ENCODE data around the gene LILRA6. TPM values are rescaled to one million over a fixed set of nuclear protein-coding genes. Genes with fewer than 3 reads are reported as not detected.

Gene LILRA6
- polyA plus RNA-seq, 1 donor from 2014 or later, result not detected

DNA sequence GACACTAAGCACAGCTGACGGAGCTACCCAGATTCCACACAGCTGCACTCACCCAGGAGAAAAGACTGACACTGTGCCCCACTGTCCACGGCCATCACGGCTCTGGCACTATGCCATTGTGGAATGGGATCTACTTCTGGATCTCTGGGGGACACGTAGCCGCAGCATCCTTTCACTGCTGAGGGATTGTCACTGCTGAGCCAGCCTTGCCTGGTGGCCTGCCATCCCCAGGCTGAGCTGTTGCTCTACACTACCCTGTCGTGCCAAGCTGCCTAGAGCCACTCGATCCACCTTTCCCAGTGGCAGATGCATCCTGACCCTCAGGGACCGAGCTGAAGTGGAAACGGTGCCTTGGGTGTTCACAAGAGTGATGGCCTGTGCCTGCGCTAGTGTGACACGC is 19.5 kb upstream of the LILRA6 start:
- TF ChIP-seq SMC3 (conservative IDR thresholded peaks at IDR 0.05; ENCODE audit: poor library complexity), result no peak
- no peak for TF ChIP-seq EP300 (conservative IDR thresholded peaks at IDR 0.05; ENCODE audit: poor library complexity, severe bottlenecking)
- Histone ChIP-seq H3K9ac (ENCODE audit: low read length) (no peak overlapping the region), H3K79me2 (replicated peaks; ENCODE audit: insufficient read depth, low read length) (no peaks in the 10 kb centered on the region), H3K36me3 (ENCODE audit: insufficient read depth, low read length) (no peaks in the 10 kb centered on the region), H2AFZ (ENCODE audit: low read depth, low read length) (no peak overlapping the region), H3F3A (ENCODE audit: insufficient read depth, low read length, poor library complexity, severe bottlenecking) (no peaks in the 10 kb centered on the region), H3K4me2 (ENCODE audit: low read length) (no peak overlapping the region), H4K20me1 (ENCODE audit: insufficient read depth) (no peaks in the 10 kb centered on the region), H3K27ac (ENCODE audit: low read length) (no peak overlapping the region), H3K27me3 (ENCODE audit: insufficient read depth, low read depth, low read length) (no peaks in the 10 kb centered on the region), H3K4me3 (ENCODE audit: low read length) (no peak overlapping the region), H3K9me3 (ENCODE audit: low read length) (no peaks in the 10 kb centered on the region), H3K9me2 (ENCODE audit: insufficient read depth, low read length) (no peaks in the 10 kb centered on the region)

GRCh38 chr19:54257116-54257480 is 14.5 kb upstream of the LILRA6 start, which contains the start of gene LILRB5:
Gene LILRB5, minus strand, starts transcription at chr19:54257273. Its CDS starts 80 bp downstream, at chr19:54257193.
- no peak within 1 kb of the TSS for H2AFZ ChIP-seq (ENCODE audit: low read depth, low read length)

More at GRCh38 chr19:54257116-54257480, 14.5 kb upstream of the LILRA6 start, which contains the start of gene LILRB5:
- H3F3A ChIP-seq (ENCODE audit: insufficient read depth, low read length, poor library complexity, severe bottlenecking), result no peaks in the 10 kb centered on the region
- H3K9me2 ChIP-seq (ENCODE audit: insufficient read depth, low read length), result no peaks in the 10 kb centered on the region
- H3K4me2 ChIP-seq (ENCODE audit: low read length), result no peak within 1 kb of the TSS
- no peaks in the 10 kb centered on the region for H3K79me2 ChIP-seq (replicated peaks; ENCODE audit: insufficient read depth, low read length)
- no peak within 1 kb of the TSS for H3K27ac ChIP-seq (ENCODE audit: low read length)
- H3K36me3 ChIP-seq (ENCODE audit: insufficient read depth, low read length), result no peaks in the 10 kb centered on the region
- no peaks in the 10 kb centered on the region for H3K9me3 ChIP-seq (ENCODE audit: low read length)
- TF ChIP-seq TAF1 (IDR thresholded peaks at IDR 0.05; ENCODE audit: low read depth) (no peak), POLR2AphosphoS5 (IDR thresholded peaks at IDR 0.05) (no peak), EP300 (conservative IDR thresholded peaks at IDR 0.05; ENCODE audit: poor library complexity, severe bottlenecking) (no peak), RAD21 (conservative IDR thresholded peaks at IDR 0.05) (no peak), EZH2 (IDR thresholded peaks at IDR 0.05; ENCODE audit: borderline replicate concordance, insufficient read depth, low read length, poor library complexity, severe bottlenecking) (no peak), MXI1 (conservative IDR thresholded peaks at IDR 0.05; ENCODE audit: poor library complexity, severe bottlenecking) (no peak), SMC3 (conservative IDR thresholded peaks at IDR 0.05; ENCODE audit: poor library complexity) (no peak)
- TF ChIP-seq, protein P1, sequence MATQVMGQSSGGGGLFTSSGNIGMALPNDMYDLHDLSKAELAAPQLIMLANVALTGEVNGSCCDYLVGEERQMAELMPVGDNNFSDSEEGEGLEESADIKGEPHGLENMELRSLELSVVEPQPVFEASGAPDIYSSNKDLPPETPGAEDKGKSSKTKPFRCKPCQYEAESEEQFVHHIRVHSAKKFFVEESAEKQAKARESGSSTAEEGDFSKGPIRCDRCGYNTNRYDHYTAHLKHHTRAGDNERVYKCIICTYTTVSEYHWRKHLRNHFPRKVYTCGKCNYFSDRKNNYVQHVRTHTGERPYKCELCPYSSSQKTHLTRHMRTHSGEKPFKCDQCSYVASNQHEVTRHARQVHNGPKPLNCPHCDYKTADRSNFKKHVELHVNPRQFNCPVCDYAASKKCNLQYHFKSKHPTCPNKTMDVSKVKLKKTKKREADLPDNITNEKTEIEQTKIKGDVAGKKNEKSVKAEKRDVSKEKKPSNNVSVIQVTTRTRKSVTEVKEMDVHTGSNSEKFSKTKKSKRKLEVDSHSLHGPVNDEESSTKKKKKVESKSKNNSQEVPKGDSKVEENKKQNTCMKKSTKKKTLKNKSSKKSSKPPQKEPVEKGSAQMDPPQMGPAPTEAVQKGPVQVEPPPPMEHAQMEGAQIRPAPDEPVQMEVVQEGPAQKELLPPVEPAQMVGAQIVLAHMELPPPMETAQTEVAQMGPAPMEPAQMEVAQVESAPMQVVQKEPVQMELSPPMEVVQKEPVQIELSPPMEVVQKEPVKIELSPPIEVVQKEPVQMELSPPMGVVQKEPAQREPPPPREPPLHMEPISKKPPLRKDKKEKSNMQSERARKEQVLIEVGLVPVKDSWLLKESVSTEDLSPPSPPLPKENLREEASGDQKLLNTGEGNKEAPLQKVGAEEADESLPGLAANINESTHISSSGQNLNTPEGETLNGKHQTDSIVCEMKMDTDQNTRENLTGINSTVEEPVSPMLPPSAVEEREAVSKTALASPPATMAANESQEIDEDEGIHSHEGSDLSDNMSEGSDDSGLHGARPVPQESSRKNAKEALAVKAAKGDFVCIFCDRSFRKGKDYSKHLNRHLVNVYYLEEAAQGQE (IDR thresholded peaks at IDR 0.05; ENCODE audit: borderline replicate concordance), result no peak
- TF ChIP-seq, protein P2, sequence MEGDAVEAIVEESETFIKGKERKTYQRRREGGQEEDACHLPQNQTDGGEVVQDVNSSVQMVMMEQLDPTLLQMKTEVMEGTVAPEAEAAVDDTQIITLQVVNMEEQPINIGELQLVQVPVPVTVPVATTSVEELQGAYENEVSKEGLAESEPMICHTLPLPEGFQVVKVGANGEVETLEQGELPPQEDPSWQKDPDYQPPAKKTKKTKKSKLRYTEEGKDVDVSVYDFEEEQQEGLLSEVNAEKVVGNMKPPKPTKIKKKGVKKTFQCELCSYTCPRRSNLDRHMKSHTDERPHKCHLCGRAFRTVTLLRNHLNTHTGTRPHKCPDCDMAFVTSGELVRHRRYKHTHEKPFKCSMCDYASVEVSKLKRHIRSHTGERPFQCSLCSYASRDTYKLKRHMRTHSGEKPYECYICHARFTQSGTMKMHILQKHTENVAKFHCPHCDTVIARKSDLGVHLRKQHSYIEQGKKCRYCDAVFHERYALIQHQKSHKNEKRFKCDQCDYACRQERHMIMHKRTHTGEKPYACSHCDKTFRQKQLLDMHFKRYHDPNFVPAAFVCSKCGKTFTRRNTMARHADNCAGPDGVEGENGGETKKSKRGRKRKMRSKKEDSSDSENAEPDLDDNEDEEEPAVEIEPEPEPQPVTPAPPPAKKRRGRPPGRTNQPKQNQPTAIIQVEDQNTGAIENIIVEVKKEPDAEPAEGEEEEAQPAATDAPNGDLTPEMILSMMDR (IDR thresholded peaks at IDR 0.05; ENCODE audit: poor library complexity, severe bottlenecking), result no peak
- no peak within 1 kb of the TSS for H3K4me3 ChIP-seq (ENCODE audit: low read length)
- no peaks in the 10 kb centered on the region for H3K27me3 ChIP-seq (ENCODE audit: insufficient read depth, low read depth, low read length)
- no peaks in the 10 kb centered on the region for H4K20me1 ChIP-seq (ENCODE audit: insufficient read depth)
- H3K9ac ChIP-seq (ENCODE audit: low read length), result no peak within 1 kb of the TSS
